GM20431 (cell line): ENCODE results near the gene CPNE6.
"Not testable (repeated sequence)": the region's sequence is repeated elsewhere in the genome, so short reads cannot be mapped to it uniquely, and the experiment has no call there.

Source experiments
- in situ Hi-C: fragments of 300-500 bp; cut with MseI, MboI; formaldehyde crosslinking; loops from one replicate; pipeline ENCODE4 v1.15.0; 2020; ENCODE audit warnings: low sequenced_read_pairs; ENCODE audit not compliant: unreplicated experiment

CPNE6 gene

DNA sequence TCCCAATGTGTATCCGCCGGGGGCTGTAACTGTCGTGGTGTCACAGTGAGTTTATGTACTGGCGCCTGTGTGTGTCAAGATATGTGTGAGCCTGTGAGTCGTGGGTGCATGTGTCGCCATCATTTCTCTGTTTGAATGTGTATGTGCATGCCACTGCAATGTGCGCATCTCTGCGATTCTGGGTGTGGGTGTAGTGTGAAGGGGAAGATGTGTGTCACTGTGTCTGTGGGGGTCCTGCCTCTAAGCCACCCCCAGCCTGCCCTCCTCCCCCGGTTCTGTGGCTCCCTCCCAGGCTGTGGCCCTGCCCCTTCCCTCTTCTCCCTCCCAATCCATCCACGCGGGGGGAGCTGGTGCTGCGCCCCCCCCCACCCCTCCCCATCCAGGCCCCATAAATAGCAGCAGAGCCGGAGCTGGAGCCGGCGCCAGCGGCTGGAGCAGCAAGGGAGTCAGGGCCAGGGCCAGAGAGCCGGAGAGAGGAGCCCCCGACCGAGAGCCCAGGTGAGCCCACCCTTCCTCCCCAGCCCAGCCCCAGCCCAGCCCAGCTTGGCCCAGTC is at the start of gene CPNE6:
CPNE6 (plus strand) TSS at position 419 of the 554 bp plus-strand sequence. CDS start 1,375 bp downstream, outside the sequence.
- in situ Hi-C loops: no loop called here

DNA sequence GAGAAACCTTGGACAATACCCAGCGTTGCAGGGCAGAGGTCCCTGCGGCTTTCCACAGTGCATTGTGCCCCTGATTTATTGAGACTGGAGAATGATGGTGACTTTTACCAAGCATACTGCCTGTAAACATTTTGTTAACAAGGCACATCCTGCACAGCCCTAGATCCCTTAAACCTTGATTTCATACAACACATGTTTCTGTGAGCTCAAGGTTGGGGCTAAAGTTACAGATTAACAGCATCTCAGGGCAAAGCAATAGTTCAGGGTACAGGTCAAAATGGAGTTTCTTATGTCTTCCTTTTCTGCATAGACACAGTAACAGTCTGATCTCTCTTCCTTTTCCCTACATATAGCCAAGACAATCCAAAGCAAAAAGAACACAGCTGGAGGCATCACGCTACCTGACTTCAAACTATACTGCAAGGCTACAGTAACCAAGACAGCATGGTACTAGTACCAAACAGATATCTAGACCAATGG is 46.4 kb upstream of the CPNE6 start:
- in situ Hi-C loops: not testable (repeated sequence)

GRCh38 chr14:24029687-24030086 is 41.7 kb upstream of the CPNE6 start:
- in situ Hi-C loops: not testable (repeated sequence)

DNA sequence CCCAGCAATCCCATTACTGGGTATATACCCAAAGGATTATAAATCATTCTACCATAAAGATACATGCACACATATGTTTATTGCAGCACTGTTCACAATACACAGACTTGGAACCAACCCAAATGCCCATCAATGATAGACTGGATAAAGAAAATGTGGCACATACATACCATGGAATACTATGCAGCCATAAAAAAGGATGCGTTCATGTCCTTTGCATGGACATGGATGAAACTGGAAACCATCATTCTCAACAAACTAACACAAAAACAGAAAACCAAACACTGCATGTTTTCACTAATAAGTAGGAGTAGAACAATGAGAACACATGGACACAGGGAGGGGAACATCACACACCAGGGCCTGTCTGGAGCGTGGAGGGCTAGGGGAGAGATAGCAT is 40.0 kb upstream of the CPNE6 start:
- in situ Hi-C loops: not testable (repeated sequence)

DNA sequence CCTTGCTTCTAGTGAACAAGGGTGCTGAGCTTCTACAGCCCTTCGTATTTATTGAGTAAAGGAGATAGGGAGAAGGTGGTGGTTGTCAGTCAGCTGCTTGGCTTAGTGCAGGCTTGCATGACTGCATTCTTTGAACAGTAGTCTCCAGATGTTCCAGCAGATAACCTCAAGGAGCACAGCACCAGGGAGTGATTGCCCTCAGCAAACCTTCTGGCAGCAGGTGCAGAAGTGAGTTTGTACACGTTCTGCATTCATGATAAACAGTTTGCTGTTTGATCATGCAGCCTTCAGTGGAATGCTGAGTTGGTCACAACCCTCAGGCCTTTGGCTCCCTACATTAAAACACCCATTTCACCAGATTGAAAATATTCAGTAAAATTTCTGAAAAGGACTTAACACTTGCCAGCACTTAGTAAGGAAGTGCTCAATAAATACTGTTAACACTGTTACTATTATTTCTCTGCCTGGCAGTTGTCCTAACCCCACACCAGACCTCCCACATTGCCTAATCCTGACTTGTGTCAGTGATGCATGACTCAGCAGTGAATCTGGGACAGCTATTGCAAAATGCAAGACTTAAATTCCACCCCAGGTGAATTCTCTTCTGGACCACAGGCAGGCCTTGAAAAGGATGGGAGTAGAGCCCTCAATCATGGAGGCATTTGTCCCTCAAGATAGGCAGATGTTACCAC is 38.5 kb upstream of the CPNE6 start:
- in situ Hi-C loops: no loop called here

DNA sequence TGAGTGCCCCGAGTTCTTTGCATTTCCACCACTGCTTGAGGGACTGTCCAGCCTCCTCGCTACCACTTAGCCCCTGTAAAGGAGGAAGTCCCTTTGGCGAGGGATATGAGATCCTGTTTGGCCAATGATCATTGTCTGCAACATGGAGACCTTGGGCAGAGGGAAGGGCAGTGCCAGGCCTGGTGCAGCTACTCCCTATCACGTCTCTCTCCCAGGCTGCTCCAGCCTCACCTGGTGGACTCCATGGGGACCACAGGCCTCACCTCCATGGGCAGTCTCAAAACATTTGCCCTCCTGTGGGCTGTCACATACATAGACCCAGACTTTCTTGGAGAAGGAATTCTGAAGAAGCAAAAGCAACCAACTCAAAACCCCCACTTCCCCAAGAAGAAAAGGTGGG is 35.6 kb upstream of the CPNE6 start:
- in situ Hi-C loops: not testable (repeated sequence)

GRCh38 chr14:24036169-24036962 is 35.0 kb upstream of the CPNE6 start:
- in situ Hi-C loops: no loop called here

- in situ Hi-C loops: not testable (repeated sequence)
Observed at GRCh38 chr14:24036963-24037657, 34.3 kb upstream of the CPNE6 start.

DNA sequence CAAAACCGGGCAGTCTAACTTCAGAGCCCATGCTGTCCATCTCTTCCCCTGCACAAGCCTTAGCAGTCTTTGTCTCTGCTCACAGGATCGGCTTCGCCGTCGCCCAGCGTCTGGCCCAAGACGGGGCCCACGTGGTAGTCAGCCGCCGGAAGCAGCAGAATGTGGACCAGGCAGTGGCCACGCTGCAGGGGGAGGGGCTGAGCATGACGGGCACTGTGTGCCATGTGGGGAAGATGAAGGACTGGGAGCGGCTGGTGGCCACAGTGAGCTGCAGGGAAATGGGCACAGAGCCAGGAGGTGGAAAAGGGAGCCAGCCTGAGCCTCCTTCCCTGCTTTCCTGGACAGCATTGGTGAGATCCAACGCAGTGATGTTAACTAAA is 33.7 kb upstream of the CPNE6 start:
- in situ Hi-C loops: no loop called here

DNA sequence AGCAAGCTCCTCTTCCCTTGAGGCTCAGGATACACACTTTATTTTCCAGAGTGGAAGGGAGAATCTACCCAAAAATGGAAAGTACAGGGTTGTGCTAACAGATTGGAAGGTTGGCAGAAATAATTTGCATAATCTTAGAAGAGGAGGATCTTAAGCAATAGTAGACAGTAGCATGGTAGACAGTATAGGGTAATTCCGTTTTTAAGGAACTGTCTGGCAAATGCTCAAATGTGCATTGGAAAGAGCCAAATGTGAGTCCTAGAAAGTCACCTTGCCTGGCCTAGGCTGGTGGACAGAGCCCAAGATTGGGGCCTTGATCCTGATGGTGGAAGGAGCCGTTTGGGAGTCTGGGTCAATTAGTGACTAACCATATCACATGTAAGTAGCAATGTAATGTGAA is 32.7 kb upstream of the CPNE6 start:
- in situ Hi-C loops: no loop called here

GRCh38 chr14:24040692-24041091 is 30.7 kb upstream of the CPNE6 start:
- in situ Hi-C loops: no loop called here

GRCh38 chr14:24042746-24043145 is 28.6 kb upstream of the CPNE6 start:
- in situ Hi-C loops: no loop called here

DNA sequence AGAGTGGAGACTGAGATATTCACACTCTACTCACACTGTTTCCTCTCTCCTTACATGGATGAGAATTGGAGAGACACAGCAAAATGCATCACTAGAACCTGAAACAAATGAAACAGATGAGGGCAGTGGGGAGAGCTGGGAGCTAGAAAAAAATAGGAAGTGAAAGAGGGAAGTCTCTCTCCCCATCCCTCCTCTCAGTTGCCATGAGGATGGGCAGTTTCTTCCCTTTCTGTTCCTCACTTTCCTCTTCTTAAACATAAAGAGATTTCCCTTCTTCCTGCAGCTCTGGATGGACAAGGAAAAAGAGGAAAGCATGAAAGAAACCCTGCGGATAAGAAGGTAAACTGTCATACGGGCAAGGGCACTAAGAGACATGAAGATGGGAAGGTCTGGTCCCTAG is 22.4 kb upstream of the CPNE6 start:
- in situ Hi-C loops: not testable (repeated sequence)

DNA sequence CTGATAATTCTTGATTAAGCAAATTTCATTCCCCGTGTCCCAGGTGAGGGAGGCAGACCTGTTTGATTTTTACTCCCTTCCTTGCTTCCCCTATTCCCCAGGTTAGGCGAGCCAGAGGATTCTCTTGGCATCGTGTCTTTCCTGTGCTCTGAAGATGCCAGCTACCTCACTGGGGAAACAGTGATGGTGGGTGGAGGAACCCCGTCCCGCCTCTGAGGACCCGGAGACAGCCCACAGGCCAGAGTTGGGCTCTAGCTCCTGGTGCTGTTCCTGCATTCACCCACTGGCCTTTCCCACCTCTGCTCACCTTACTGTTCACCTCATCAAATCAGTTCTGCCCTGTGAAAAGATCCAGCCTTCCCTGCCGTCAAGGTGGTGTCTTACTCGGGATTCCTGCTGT is 20.6 kb upstream of the CPNE6 start:
- in situ Hi-C loops: not testable (repeated sequence)

DNA sequence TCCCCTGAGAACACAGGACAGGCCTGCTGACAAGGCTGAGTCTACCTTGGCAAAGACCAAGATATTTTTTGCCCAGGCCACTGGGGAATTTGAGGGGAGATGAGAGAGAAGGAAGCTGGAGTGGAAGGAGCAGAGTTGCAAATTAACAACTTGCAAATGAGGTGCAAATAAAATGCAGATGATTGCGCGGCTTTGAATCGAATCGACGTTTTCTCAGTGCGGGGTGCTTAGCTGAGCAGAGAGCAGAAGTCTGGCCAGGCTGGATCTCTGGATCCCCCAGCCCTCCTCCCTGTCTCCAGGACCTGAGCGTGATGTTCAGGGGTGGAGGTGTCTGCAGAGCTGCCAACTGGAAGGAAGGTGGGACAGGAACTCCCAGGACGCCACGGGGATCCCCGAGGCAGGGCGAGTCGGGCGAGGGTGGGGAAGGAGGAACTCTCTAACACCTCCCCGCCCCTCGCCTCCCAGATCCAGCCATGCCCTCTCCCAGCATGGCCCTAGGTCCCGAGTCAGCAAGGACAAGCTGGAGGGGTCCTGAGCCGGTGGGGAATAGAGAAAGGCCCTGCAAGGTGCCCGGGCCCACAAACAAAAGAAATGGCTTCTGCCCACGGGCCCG is 20.1 kb upstream of the CPNE6 start:
- in situ Hi-C loops: no loop called here

DNA sequence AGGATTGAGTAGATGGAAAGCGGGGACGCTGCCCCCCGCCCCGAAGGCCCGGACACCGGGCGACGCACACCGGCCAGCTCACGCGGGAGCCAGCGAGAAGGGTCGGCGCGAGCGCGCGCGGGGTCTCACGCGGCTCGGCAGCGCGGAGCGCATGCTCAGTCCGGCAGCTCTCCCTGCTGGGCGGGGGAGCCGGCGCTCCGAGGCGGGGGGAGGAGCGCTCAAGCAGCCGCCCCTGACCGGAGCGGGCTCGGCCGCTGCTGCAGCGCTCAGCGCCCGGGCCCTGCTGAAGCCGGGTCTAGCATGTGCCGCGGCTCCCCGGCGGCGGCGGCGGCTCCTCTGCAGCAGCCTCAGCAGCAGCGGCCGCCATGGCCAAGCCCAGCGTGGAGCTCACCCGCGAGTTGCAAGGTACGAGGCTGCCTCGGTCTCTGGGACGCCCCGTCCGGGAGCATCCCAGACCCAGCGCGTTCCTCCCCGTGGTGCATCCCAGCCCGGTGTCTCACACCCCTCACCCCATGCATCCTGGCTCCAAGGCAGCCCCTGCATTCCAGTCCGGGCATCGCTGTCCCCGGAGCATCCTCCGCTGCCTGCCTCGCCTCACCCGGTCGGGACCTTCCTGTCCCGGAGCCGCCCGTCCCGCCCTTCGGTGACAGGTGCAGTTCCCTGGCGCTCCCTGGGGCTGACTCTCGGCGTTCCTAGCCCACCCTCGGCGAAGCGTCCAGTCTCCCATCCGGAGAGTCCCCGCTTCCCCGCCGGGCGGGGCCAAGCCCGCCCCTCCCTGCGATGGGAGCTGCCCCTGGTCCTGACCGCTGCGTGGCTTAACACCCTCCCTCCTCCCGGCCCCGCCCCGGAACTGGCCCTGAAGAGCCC is 19.3 kb upstream of the CPNE6 start, which contains the start of gene CARMIL3:
CARMIL3 (plus strand) TSS at position 221 of the 867 bp plus-strand sequence; CDS start at position 366, 145 bp downstream.
- in situ Hi-C loops: no loop called here

- in situ Hi-C loops: no loop called here
Observed at GRCh38 chr14:24052656-24053547, 18.5 kb upstream of the CPNE6 start.
